ENCODE results near the gene CACNA1D. TPM values are rescaled to one million over a fixed set of nuclear protein-coding genes. Genes with fewer than 3 reads are reported as not detected.
"Not testable (repeated sequence)": the region's sequence is repeated elsewhere in the genome, so short reads cannot be mapped to it uniquely, and the experiment has no call there.

Gene CACNA1D
- total RNA-seq, 1 experiment from 2014 or later: not detected

- no peak for DNase-seq (ENCODE audit: low read depth)
Observed at GRCh38 chr3:53571264-53571663, 76.9 kb downstream of the CACNA1D start.

GRCh38 chr3:53572184-53572583, 77.8 kb downstream of the CACNA1D start:
- not testable (repeated sequence) for DNase-seq (ENCODE audit: low read depth)

- DNase-seq (ENCODE audit: low read depth): no peak
Observed at GRCh38 chr3:53577506-53577905, 83.1 kb downstream of the CACNA1D start.

GRCh38 chr3:53579636-53580035, 85.2 kb downstream of the CACNA1D start:
- DNase-seq (ENCODE audit: low read depth): no peak

GRCh38 chr3:53581671-53582070, 87.3 kb downstream of the CACNA1D start:
- DNase-seq (ENCODE audit: low read depth): peak; percentile 37

GRCh38 chr3:53583161-53583690, 88.8 kb downstream of the CACNA1D start:
- DNase-seq (ENCODE audit: low read depth): no peak

GRCh38 chr3:53585049-53585448, 90.6 kb downstream of the CACNA1D start:
- DNase-seq (ENCODE audit: low read depth): no peak

- no peak for DNase-seq (ENCODE audit: low read depth)
Observed at GRCh38 chr3:53585627-53586026, 91.2 kb downstream of the CACNA1D start.

- peak; percentile 15 for DNase-seq (ENCODE audit: low read depth)
Observed at GRCh38 chr3:53588122-53588521, 93.7 kb downstream of the CACNA1D start.

- no peak for DNase-seq (ENCODE audit: low read depth)
Observed at GRCh38 chr3:53589201-53589600, 94.8 kb downstream of the CACNA1D start.

- DNase-seq (ENCODE audit: low read depth): no peak
Observed at GRCh38 chr3:53589806-53590205, 95.4 kb downstream of the CACNA1D start.

- no peak for DNase-seq (ENCODE audit: low read depth)
Observed at GRCh38 chr3:53590606-53591005, 96.2 kb downstream of the CACNA1D start.

- DNase-seq (ENCODE audit: low read depth): no peak
Observed at GRCh38 chr3:53591646-53592045, 97.2 kb downstream of the CACNA1D start.

GRCh38 chr3:53592862-53593261, 98.5 kb downstream of the CACNA1D start:
- no peak for DNase-seq (ENCODE audit: low read depth)

- no peak for DNase-seq (ENCODE audit: low read depth)
Observed at GRCh38 chr3:53593611-53594010, 99.2 kb downstream of the CACNA1D start.

- DNase-seq (ENCODE audit: low read depth): no peak
Observed at GRCh38 chr3:53594276-53594675, 99.9 kb downstream of the CACNA1D start.

- DNase-seq (ENCODE audit: low read depth): no peak
Observed at GRCh38 chr3:53595660-53596059, 101.2 kb downstream of the CACNA1D start.

- no peak for DNase-seq (ENCODE audit: low read depth)
Observed at GRCh38 chr3:53597136-53597915, 102.9 kb downstream of the CACNA1D start.

GRCh38 chr3:53599771-53600170, 105.4 kb downstream of the CACNA1D start:
- no peak for DNase-seq (ENCODE audit: low read depth)

GRCh38 chr3:53602866-53603265, 108.5 kb downstream of the CACNA1D start:
- no peak for DNase-seq (ENCODE audit: low read depth)

- DNase-seq (ENCODE audit: low read depth): no peak
Observed at GRCh38 chr3:53604232-53604631, 109.8 kb downstream of the CACNA1D start.

GRCh38 chr3:53606793-53607192, 112.4 kb downstream of the CACNA1D start:
- no peak for DNase-seq (ENCODE audit: low read depth)

GRCh38 chr3:53612508-53612907, 118.1 kb downstream of the CACNA1D start:
- no peak for DNase-seq (ENCODE audit: low read depth)
